Measurements from ENCODE around the gene COL5A2. TPM values are rescaled to one million over a fixed set of nuclear protein-coding genes. Genes with fewer than 3 reads are reported as not detected.

COL5A2 gene
- total RNA-seq, 1 donor from 2014 or later: 1,927 TPM

GRCh38 chr2:189157939-189158338 is 21.6 kb downstream of the COL5A2 start:
- H3K36me3 Mint-ChIP-seq (ENCODE audit: low read depth): peaks cover 13% of the 10 kb centered on the region
- H3K9me3 Mint-ChIP-seq (ENCODE audit: low read depth): no peaks in the 10 kb centered on the region
- peak overlapping the region; percentile 80 for H3K27ac Mint-ChIP-seq (ENCODE audit: unreplicated experiment)
- TF ChIP-seq CTCF (IDR thresholded peaks at IDR 0.05): no peak
- H3K4me1 Mint-ChIP-seq (ENCODE audit: low read depth): peaks cover 88% of the 10 kb centered on the region
- no peaks in the 10 kb centered on the region for H3K27me3 Mint-ChIP-seq (ENCODE audit: low read depth)
- H3K4me3 Mint-ChIP-seq (ENCODE audit: unreplicated experiment): no peak overlapping the region
- no peak for DNase-seq (ENCODE audit: low spot score)

- Mint-ChIP-seq H3K36me3 (ENCODE audit: low read depth) (peaks cover 10% of the 10 kb centered on the region), H3K9me3 (ENCODE audit: low read depth) (no peaks in the 10 kb centered on the region), H3K27me3 (ENCODE audit: low read depth) (no peaks in the 10 kb centered on the region), H3K4me1 (ENCODE audit: low read depth) (peaks cover 88% of the 10 kb centered on the region), H3K4me3 (ENCODE audit: unreplicated experiment) (no peak overlapping the region), H3K27ac (ENCODE audit: unreplicated experiment) (peak overlapping the region; percentile 80)
- no peak for DNase-seq (ENCODE audit: low spot score)
- TF ChIP-seq CTCF (IDR thresholded peaks at IDR 0.05): no peak
These were observed 22.1 kb downstream of the COL5A2 start for GRCh38 chr2:189157456-189157855.

- Mint-ChIP-seq H3K9me3 (ENCODE audit: low read depth) (no peaks in the 10 kb centered on the region), H3K4me3 (ENCODE audit: unreplicated experiment) (no peak overlapping the region), H3K27ac (ENCODE audit: unreplicated experiment) (peak overlapping the region; percentile 61), H3K27me3 (ENCODE audit: low read depth) (no peaks in the 10 kb centered on the region), H3K4me1 (ENCODE audit: low read depth) (peaks cover 89% of the 10 kb centered on the region), H3K36me3 (ENCODE audit: low read depth) (peaks cover 9% of the 10 kb centered on the region)
- DNase-seq (ENCODE audit: low spot score): no peak
- no peak for TF ChIP-seq CTCF (IDR thresholded peaks at IDR 0.05)
These were observed 23.8 kb downstream of the COL5A2 start for GRCh38 chr2:189155795-189156194.

GRCh38 chr2:189153619-189154018 is 25.9 kb downstream of the COL5A2 start:
- DNase-seq (ENCODE audit: low spot score): no peak
- peak overlapping the region; percentile 85 for H3K27ac Mint-ChIP-seq (ENCODE audit: unreplicated experiment)
- peaks cover 7% of the 10 kb centered on the region for H3K36me3 Mint-ChIP-seq (ENCODE audit: low read depth)
- no peaks in the 10 kb centered on the region for H3K9me3 Mint-ChIP-seq (ENCODE audit: low read depth)
- H3K4me1 Mint-ChIP-seq (ENCODE audit: low read depth): peaks cover 91% of the 10 kb centered on the region
- TF ChIP-seq CTCF (IDR thresholded peaks at IDR 0.05): no peak
- no peaks in the 10 kb centered on the region for H3K27me3 Mint-ChIP-seq (ENCODE audit: low read depth)
- H3K4me3 Mint-ChIP-seq (ENCODE audit: unreplicated experiment): no peak overlapping the region

GRCh38 chr2:189152483-189152882 is 27.1 kb downstream of the COL5A2 start:
- H3K27me3 Mint-ChIP-seq (ENCODE audit: low read depth): no peaks in the 10 kb centered on the region
- H3K4me1 Mint-ChIP-seq (ENCODE audit: low read depth): peaks cover 90% of the 10 kb centered on the region
- TF ChIP-seq CTCF (IDR thresholded peaks at IDR 0.05): no peak
- no peaks in the 10 kb centered on the region for H3K9me3 Mint-ChIP-seq (ENCODE audit: low read depth)
- no peak for DNase-seq (ENCODE audit: low spot score)
- H3K36me3 Mint-ChIP-seq (ENCODE audit: low read depth): peaks cover 10% of the 10 kb centered on the region
- H3K4me3 Mint-ChIP-seq (ENCODE audit: unreplicated experiment): peak overlapping the region; percentile 31
- peak overlapping the region; percentile 85 for H3K27ac Mint-ChIP-seq (ENCODE audit: unreplicated experiment)
